Endothelial cell of umbilical vein (primary cell): Measurements from ENCODE around the gene AFG1L. TPM values are rescaled to one million over a fixed set of nuclear protein-coding genes. Genes with fewer than 3 reads are reported as not detected.

Source experiments
- BruUV-seq: library from RNA; stranded (reverse); fragments of 400-500 nt; replicated peaks from 2 replicates; lab custom pipeline; 2021; lab: Mats Ljungman, UMichigan
- CTCF ChIA-PET: fragments of 300-600, 350-600 bp; sonication (Branson Sonifier 250); formaldehyde crosslinking; loops from one replicate; lab custom pipeline; 2021; ENCODE audit warnings: antibody characterized with exemption, inconsistent platforms; lab: Charles Lee
- POLR2A ChIA-PET: fragments of 300-600, 350-600 bp; sonication (Branson Sonifier 250); formaldehyde crosslinking; loops from one replicate; lab custom pipeline; 2021; ENCODE audit warnings: antibody characterized with exemption, inconsistent platforms; lab: Charles Lee
- DNase-seq: peaks from one replicate; pipeline ENCODE4 v3.0.0-alpha.2; 2011; ENCODE audit warnings: low read depth, low spot score
- FAIRE-seq: peaks from 2 replicates; lab custom pipeline; 2011; peaks lifted over from hg19 to GRCh38; lab: Jason Lieb, UNC
- H2AFZ ChIP-seq: 2 replicates; pipeline ENCODE4 v1.6.0; 2012; ENCODE audit warnings: low read depth, low read length, control low read depth, inconsistent platforms
- H3K27ac ChIP-seq: 2 replicates; pipeline ENCODE4 v1.5.1; 2011; ENCODE audit warnings: low read depth, mild to moderate bottlenecking, control low read depth, low read length, moderate library complexity; ENCODE audit not compliant: insufficient read depth
- H3K27me3 ChIP-seq, 2 experiments: 2 replicates each; pipeline versions ENCODE4 v1.6.0 to v1.6.1; 2011; ENCODE audit warnings: low read length in 2 of 2, mixed read lengths in 1 of 2; ENCODE audit not compliant: control insufficient read depth in 2 of 2, insufficient read depth in 2 of 2
- H3K36me3 ChIP-seq, 2 experiments: 2 replicates in 1 of 2; 3 replicates in 1 of 2; pipeline ENCODE4 v1.5.1; 2011; ENCODE audit warnings: low read length in 2 of 2, mild to moderate bottlenecking in 1 of 2, moderate library complexity in 1 of 2; ENCODE audit not compliant: control insufficient read depth in 2 of 2, insufficient read depth in 2 of 2; ENCODE audit errors: extremely low read depth in 1 of 2
- H3K4me1 ChIP-seq: 3 replicates; pipeline ENCODE4 v1.5.1; 2011; ENCODE audit warnings: mild to moderate bottlenecking, low read length; ENCODE audit not compliant: control insufficient read depth, insufficient read depth; ENCODE audit errors: extremely low read depth
- H3K4me2 ChIP-seq: 2 replicates; pipeline ENCODE4 v1.6.1; 2011; ENCODE audit warnings: low read length, control low read depth, mixed read lengths; ENCODE audit not compliant: insufficient read depth
- H3K4me3 ChIP-seq, 3 experiments: fragments of 200-600 bp in 1 of 3; sonication (generic), shearing (Covaris generic) in 1 of 3; replicated peaks in 1 of 3; 2 replicates each; pipeline ENCODE4 v1.5.1; 2011 to 2016; ENCODE audit warnings: control low read depth in 3 of 3, low read length in 3 of 3, mild to moderate bottlenecking in 2 of 3, inconsistent platforms in 1 of 3, low read depth in 1 of 3, moderate library complexity in 1 of 3; ENCODE audit not compliant: insufficient read depth in 1 of 3
- H3K79me2 ChIP-seq: 2 replicates; pipeline ENCODE4 v1.6.0; 2012; ENCODE audit warnings: low read length, inconsistent platforms; ENCODE audit not compliant: control insufficient read depth, insufficient read depth
- H3K9ac ChIP-seq: replicated peaks from 2 replicates; pipeline ENCODE3; 2011; ENCODE audit warnings: low read length, control low read depth; ENCODE audit not compliant: insufficient read depth; ENCODE audit errors: extremely low read depth
- H3K9me1 ChIP-seq: replicated peaks from 3 replicates; pipeline ENCODE4 v1.6.0; 2011; ENCODE audit warnings: mild to moderate bottlenecking, low read length; ENCODE audit not compliant: control insufficient read depth, insufficient read depth; ENCODE audit errors: extremely low read depth
- H3K9me3 ChIP-seq: replicated peaks from 2 replicates; pipeline ENCODE4 v1.5.1; 2012; ENCODE audit warnings: low read length, inconsistent platforms; ENCODE audit not compliant: control insufficient read depth, insufficient read depth
- H4K20me1 ChIP-seq: replicated peaks from 2 replicates; pipeline ENCODE3; 2011; ENCODE audit warnings: mild to moderate bottlenecking, low read length; ENCODE audit not compliant: control insufficient read depth, insufficient read depth; ENCODE audit errors: extremely low read depth
- EZH2 ChIP-seq: IDR thresholded peaks from 2 replicates; pipeline ENCODE4 v1.6.1; 2012; ENCODE audit warnings: borderline replicate concordance, low read depth, mild to moderate bottlenecking, moderate library complexity, low read length, inconsistent platforms; ENCODE audit not compliant: severe bottlenecking
- FOS ChIP-seq: IDR thresholded peaks from 2 replicates; pipeline ENCODE4 v1.6.1; 2011; ENCODE audit warnings: mild to moderate bottlenecking, low read length, moderate library complexity, borderline replicate concordance; ENCODE audit not compliant: insufficient read depth
- GATA2 ChIP-seq: IDR thresholded peaks from 2 replicates; pipeline ENCODE4 v1.7.0; 2011; ENCODE audit warnings: low read depth, mild to moderate bottlenecking, moderate library complexity, mixed read lengths, low read length; ENCODE audit not compliant: insufficient read length, insufficient read depth
- JUN ChIP-seq: IDR thresholded peaks from 2 replicates; pipeline ENCODE4 v1.6.1; 2011; ENCODE audit warnings: borderline replicate concordance, low read depth; ENCODE audit not compliant: insufficient read length, insufficient read depth
- MYC ChIP-seq: IDR thresholded peaks from one replicate; pipeline ENCODE4 v1.6.1; 2011; ENCODE audit warnings: mild to moderate bottlenecking, low read depth, low read length
- POLR2A ChIP-seq: IDR thresholded peaks from 2 replicates; pipeline ENCODE4 v1.6.1; 2012; ENCODE audit warnings: low read depth, mild to moderate bottlenecking, control low read depth, low read length
- POLR2AphosphoS5 ChIP-seq: IDR thresholded peaks from 2 replicates; pipeline ENCODE4 v1.6.1; 2012; ENCODE audit warnings: low read depth, mild to moderate bottlenecking, control low read depth, low read length, moderate library complexity; ENCODE audit not compliant: insufficient read depth
- dilution Hi-C: fragments of 300-500 bp; cut with MboI; formaldehyde crosslinking; loops from one replicate; pipeline ENCODE4 v1.15.0; 2019; ENCODE audit warnings: low sequenced_read_pairs; ENCODE audit not compliant: extremely low pct_ligation_motif_present
- intact Hi-C: fragments of 100-400 bp; cut with micrococcal nuclease; formaldehyde crosslinking; loops from one replicate; pipeline ENCODE4 v1.10.0; 2022
- polyA plus RNA-seq, 4 experiments: library from polyadenylated mRNA; depleted of rRNA in 3 of 4; stranded (reverse) in 3 of 4; unstranded in 1 of 4; fragments of >200 nt; gene quantifications; 2 replicates each; pipeline versions ENCODE4 v1.2.1 to v1.2.3, GENCODE V29; 2011 to 2012; ENCODE audit warnings: missing spikeins in 1 of 4
- total RNA-seq: library from RNA; stranded (reverse); gene quantifications from 2 replicates; pipeline ENCODE4 v1.2.3, GENCODE V29; 2021
- TF ChIP-seq, protein P1 (sequence below): IDR thresholded peaks from 2 replicates; pipeline ENCODE4 v1.6.1; 2011; ENCODE audit not compliant: insufficient read depth, insufficient read length
- TF ChIP-seq, protein P2 (sequence below), 2 donors: IDR thresholded peaks; 1 replicate in 1 of 2; 2 replicates in 1 of 2; pipeline ENCODE4 v1.5.1; 2011; ENCODE audit warnings: low read length in 2 of 2, mild to moderate bottlenecking in 2 of 2, moderate library complexity in 2 of 2, control low read depth in 1 of 2, inconsistent platforms in 1 of 2, low read depth in 1 of 2; ENCODE audit not compliant: insufficient read depth in 1 of 2; ENCODE audit errors: extremely low read depth in 1 of 2

Gene AFG1L
- total and polyA plus RNA-seq, 2 donors (not counting 3 experiments of a cell fraction or from before 2014, with no cell fraction given): 1.0 to 6.2 TPM

- no peak for FAIRE-seq
- DNase-seq: no peak
- Histone ChIP-seq H4K20me1 (no peaks in the 10 kb centered on the region), H3K79me2 (no peaks in the 10 kb centered on the region), H3K9me3 (no peaks in the 10 kb centered on the region), H2AFZ (no peak overlapping the region), H3K27ac (no peak overlapping the region), H3K36me3 (no peaks in the 10 kb centered on the region), H3K9me1 (no peaks in the 10 kb centered on the region), H3K9ac (no peak overlapping the region), H3K4me1 (no peaks in the 10 kb centered on the region), H3K4me3 (no peak overlapping the region), H3K4me2 (no peak overlapping the region), H3K27me3 (no peaks in the 10 kb centered on the region)
- intact Hi-C loops (no loop called here), dilution Hi-C loops (no loop called here)
- POLR2A ChIA-PET: no interaction called here
- TF ChIP-seq EZH2: no peak
- TF ChIP-seq, protein P1, sequence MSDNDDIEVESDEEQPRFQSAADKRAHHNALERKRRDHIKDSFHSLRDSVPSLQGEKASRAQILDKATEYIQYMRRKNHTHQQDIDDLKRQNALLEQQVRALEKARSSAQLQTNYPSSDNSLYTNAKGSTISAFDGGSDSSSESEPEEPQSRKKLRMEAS: no peak
- TF ChIP-seq GATA2: no peak
- no peak for TF ChIP-seq FOS
- TF ChIP-seq POLR2AphosphoS5: no peak
- TF ChIP-seq MYC: no peak
- no peak for TF ChIP-seq POLR2A
- no peak for TF ChIP-seq JUN
- TF ChIP-seq, protein P2, sequence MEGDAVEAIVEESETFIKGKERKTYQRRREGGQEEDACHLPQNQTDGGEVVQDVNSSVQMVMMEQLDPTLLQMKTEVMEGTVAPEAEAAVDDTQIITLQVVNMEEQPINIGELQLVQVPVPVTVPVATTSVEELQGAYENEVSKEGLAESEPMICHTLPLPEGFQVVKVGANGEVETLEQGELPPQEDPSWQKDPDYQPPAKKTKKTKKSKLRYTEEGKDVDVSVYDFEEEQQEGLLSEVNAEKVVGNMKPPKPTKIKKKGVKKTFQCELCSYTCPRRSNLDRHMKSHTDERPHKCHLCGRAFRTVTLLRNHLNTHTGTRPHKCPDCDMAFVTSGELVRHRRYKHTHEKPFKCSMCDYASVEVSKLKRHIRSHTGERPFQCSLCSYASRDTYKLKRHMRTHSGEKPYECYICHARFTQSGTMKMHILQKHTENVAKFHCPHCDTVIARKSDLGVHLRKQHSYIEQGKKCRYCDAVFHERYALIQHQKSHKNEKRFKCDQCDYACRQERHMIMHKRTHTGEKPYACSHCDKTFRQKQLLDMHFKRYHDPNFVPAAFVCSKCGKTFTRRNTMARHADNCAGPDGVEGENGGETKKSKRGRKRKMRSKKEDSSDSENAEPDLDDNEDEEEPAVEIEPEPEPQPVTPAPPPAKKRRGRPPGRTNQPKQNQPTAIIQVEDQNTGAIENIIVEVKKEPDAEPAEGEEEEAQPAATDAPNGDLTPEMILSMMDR (IDR thresholded peaks at IDR 0.05; ENCODE audit: extremely low read depth in 1 of 2, insufficient read depth in 1 of 2, low read depth in 1 of 2, low read length in 2 of 2): no peak
- BruUV-seq: no TSS peak
- CTCF ChIA-PET: interaction anchor here (1.0 to 1.3 kb wide), 2 partner anchors 17 to 111 kb away, joined by 3 to 4 read pairs; no protein-coding TSS in a partner anchor
Observed at GRCh38 chr6:108380876-108381275, 86.0 kb downstream of the AFG1L start.
